WI38 (cell line): ENCODE data around the gene LRRC73.
"Not testable (repeated sequence)": the region's sequence is repeated elsewhere in the genome, so short reads cannot be mapped to it uniquely, and the experiment has no call there.

Experiments used
- H3K4me3 ChIP-seq: 2 replicates; pipeline ENCODE4 v1.5.1; 2011; ENCODE audit warnings: low read depth, mild to moderate bottlenecking, control low read depth, low read length
- TF ChIP-seq, protein P1 (sequence below): IDR thresholded peaks from 2 replicates; pipeline ENCODE4 v1.5.1; 2012; ENCODE audit warnings: low read depth, mild to moderate bottlenecking, control low read depth, low read length

Gene LRRC73

DNA sequence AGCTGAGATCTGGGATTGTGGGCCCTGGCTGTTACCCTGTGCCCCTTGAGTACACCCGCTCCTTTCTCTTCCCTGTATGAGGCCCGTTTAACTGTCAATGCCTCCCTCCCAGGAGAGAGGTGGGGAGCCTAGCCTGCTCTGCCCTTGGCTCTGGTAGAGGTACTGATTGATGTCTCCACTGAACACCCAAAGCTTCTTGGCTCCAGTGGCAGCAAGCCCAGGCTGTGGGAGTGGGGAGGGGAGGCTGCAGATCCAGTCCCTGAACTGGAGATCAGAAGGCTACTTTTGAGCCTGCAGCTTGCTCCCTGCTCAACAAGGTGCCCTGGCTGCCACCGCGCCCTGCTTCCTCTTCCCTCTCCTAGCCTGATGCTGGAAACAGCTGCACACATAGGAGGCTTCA is 7.5 kb downstream of the LRRC73 start:
- no peak overlapping the region for H3K4me3 ChIP-seq
- TF ChIP-seq, protein P1, sequence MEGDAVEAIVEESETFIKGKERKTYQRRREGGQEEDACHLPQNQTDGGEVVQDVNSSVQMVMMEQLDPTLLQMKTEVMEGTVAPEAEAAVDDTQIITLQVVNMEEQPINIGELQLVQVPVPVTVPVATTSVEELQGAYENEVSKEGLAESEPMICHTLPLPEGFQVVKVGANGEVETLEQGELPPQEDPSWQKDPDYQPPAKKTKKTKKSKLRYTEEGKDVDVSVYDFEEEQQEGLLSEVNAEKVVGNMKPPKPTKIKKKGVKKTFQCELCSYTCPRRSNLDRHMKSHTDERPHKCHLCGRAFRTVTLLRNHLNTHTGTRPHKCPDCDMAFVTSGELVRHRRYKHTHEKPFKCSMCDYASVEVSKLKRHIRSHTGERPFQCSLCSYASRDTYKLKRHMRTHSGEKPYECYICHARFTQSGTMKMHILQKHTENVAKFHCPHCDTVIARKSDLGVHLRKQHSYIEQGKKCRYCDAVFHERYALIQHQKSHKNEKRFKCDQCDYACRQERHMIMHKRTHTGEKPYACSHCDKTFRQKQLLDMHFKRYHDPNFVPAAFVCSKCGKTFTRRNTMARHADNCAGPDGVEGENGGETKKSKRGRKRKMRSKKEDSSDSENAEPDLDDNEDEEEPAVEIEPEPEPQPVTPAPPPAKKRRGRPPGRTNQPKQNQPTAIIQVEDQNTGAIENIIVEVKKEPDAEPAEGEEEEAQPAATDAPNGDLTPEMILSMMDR: no peak

DNA sequence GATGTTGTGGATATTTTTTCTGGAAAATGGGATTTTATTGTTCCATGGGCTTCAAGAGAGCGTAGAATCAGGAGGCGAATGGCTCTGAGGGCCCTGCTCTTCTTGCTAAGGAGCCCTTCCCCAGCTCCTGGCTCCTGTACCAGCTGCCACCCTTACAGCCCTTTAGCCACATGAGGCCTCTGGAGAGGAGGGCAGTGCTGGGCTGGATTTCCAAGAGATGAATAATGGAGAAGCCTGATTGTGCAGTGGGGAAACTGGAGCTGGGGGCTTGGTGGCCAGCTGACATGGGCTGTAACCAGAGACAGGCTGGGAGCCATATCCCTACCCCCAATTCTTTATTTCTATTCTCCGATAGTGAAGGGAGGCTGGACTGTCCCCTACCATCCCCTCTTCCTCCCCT is 9.2 kb downstream of the LRRC73 start:
- TF ChIP-seq, protein P1: no peak
- no peak overlapping the region for H3K4me3 ChIP-seq

DNA sequence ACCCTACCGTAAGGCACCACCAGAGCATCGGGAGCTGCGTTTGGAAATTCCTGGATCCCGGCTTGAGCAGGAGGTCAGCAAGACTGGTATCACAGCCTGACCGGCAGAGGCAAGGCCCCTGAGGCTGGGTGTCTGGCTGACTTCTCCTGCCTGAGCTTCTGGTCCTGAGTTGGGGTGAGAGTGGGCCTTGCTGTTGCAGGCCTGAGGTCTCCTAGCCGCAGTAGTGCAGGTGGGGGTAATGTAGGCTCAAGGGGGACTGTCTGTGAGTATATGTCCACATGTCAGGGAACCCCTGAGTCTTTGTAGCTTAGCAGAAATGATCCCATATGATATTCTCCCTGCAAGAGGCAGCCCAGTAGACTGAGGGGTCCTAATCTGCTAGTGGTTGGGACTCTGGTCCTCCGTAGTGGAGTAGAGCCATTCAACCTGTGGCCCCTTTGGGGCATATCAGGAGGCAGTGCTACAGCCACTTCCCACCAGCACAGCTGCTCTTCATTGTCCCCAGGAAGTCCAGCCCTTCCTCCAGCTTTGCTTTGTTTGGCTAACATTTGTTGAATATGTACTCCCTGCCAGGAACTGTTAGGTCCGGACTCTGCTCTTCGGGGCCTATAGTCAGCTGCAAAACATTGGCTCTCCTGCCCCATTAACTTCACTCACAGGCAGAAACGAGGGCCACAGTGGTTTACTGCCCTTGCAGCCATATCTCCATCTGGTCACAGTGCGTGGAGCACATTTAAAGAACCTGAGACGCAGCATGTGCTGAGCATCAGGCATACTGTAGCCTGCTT is 10.9 kb downstream of the LRRC73 start:
- no peak overlapping the region for H3K4me3 ChIP-seq
- TF ChIP-seq, protein P1: no peak

DNA sequence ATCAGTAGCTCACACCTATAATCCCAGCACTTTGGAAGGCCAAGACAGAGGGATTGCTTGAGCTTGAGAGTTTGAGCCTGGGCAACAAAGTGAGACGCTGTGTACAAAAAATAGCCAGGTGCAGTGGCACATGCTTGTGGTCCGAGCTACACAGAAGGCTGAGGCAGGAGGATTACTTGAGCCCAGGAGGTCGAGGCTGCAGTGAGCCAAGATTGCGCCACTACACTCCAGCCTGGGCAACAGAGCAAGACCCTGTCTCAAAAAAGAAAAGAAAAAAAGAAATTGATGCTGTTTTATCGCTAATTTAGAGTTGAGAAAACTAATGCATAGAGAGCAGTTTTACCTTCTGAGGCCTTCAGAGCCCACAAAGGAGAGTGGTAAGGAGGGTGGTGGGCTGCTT is 11.9 kb downstream of the LRRC73 start:
- H3K4me3 ChIP-seq: not testable (repeated sequence)

DNA sequence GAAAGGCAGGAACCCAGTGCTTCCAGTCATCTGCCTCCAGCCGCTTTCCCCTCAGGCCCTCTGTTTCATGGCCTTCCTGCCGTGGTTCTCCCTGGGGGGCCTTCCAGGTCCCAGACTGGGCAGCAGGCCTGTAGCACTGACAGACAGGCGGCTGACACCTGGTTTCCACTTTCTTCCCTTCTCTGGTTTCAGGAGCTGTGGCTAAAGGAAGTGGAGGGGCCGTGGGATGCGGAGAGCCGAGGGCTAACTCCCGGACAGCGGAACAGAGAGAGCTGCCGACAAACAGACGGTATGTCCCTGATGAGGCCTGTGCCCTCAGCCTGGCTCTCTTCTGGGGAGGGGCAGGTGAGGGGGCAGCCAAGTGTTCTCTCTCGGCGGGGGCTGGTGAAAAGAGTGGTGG is 12.5 kb downstream of the LRRC73 start:
- TF ChIP-seq, protein P1: no peak
- no peak overlapping the region for H3K4me3 ChIP-seq

DNA sequence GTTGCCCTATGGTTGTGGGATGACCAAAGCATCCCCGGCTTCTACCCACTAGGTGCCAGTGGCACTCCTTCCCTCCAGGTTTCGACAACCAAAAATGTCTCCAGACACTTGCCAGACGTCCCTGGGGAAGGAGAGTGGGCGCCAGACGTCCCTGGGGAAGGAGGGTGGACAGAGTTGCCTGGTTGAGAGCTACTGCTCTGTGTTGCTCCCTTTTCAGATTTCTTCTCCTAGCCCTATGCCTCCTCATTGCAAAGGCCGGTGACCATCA is 13.1 kb downstream of the LRRC73 start:
- TF ChIP-seq, protein P1: no peak
- no peak overlapping the region for H3K4me3 ChIP-seq

DNA sequence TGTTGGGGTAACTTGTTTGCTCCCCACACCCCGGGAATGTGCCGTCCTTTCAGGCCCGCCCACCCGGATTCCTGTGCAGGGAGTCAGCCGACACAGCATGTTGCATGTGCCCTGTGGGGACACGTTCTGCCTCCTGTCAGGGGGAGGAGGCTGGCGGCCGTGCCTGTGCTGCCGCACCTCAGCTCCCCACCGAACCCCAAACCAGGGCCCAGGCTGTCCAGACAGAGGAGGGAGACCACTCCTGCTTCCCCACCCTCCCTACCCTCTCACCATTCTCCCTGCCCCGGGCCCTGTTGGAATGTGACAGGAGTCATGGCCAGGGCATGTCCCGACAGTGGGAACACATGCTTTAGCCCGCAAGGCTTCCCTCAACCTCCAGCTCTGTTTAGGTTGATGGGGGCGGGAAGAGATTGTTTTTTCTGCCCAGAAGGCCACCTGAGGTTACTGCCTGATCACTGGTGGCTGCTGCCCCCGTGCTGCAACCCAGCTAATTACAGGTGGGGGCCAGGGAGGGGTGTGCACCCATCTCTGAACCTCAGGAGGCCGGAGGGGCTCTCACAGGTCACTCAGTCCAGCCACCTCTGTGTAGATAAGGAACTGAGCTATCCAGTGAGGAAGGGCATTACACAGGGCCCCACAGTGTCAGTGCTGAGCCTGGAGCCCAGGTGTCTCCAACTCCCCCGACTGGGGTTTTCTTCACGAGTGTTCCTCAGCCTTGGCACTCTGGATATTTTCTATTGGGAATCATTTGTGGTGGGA is 13.6 kb downstream of the LRRC73 start:
- no peak overlapping the region; the same call in 1 of the 2 replicates for H3K4me3 ChIP-seq
- TF ChIP-seq, protein P1: peak; percentile 53
